Frontal cortex (tissue), 4 donors: ENCODE results near the gene PPP2R3B. TPM values are rescaled to one million over a fixed set of nuclear protein-coding genes. Genes with fewer than 3 reads are reported as not detected.
"Not testable (repeated sequence)": the region's sequence is repeated elsewhere in the genome, so short reads cannot be mapped to it uniquely, and the experiment has no call there.

ENCODE experiments used
- DNase-seq, 2 donors: peaks; one replicate each; pipeline ENCODE4 v3.0.0; 2012; ENCODE audit warnings: low spot score in 2 of 2
- FAIRE-seq: peaks from 2 replicates; lab custom pipeline; 2012; peaks lifted over from hg19 to GRCh38; lab: Jason Lieb, UNC
- total RNA-seq: library from RNA; depleted of rRNA; stranded (reverse); fragments of >200 nt; gene quantifications from one replicate; pipeline ENCODE4 v1.2.3, GENCODE V29; 2014
- donor health status: control.
- donor health status: control.
- donor health status: control.

Gene PPP2R3B
- total RNA-seq, 1 donor from 2014 or later, result 17.1 TPM

- FAIRE-seq, result no peak
Measured at GRCh38 chrX:357035-357692, 29.5 kb downstream of the PPP2R3B start.

GRCh38 chrX:356385-357034, 30.2 kb downstream of the PPP2R3B start:
- no peak for DNase-seq
- FAIRE-seq, result no peak

More at GRCh38 chrX:357035-357692, 29.5 kb downstream of the PPP2R3B start:
- no peak for DNase-seq

GRCh38 chrX:355329-356050, 31.2 kb downstream of the PPP2R3B start:
- FAIRE-seq (no peak), DNase-seq (no peak)

- no peak for DNase-seq
- FAIRE-seq, result no peak
Measured at GRCh38 chrX:353566-354535, 32.9 kb downstream of the PPP2R3B start.

- FAIRE-seq, result no peak
Measured at GRCh38 chrX:352582-353314, 34.0 kb downstream of the PPP2R3B start.

GRCh38 chrX:352181-352580, 34.5 kb downstream of the PPP2R3B start:
- FAIRE-seq (no peak), DNase-seq (no peak)

More at GRCh38 chrX:352582-353314, 34.0 kb downstream of the PPP2R3B start:
- no peak for DNase-seq

- no peak for DNase-seq
- no peak for FAIRE-seq
Measured at GRCh38 chrX:351736-352135, 35.0 kb downstream of the PPP2R3B start.

GRCh38 chrX:351324-351641, 35.4 kb downstream of the PPP2R3B start:
- FAIRE-seq, DNase-seq: not testable (repeated sequence)

GRCh38 chrX:350534-351323, 36.0 kb downstream of the PPP2R3B start:
- no peak for FAIRE-seq
- no peak for DNase-seq

GRCh38 chrX:350148-350533, 36.6 kb downstream of the PPP2R3B start:
- FAIRE-seq (no peak), DNase-seq (no peak)

GRCh38 chrX:349702-350101, 37.0 kb downstream of the PPP2R3B start:
- DNase-seq (no peak), FAIRE-seq (no peak)

GRCh38 chrX:349196-349595, 37.5 kb downstream of the PPP2R3B start:
- DNase-seq, result peak; percentile 58 to 66
- no peak for FAIRE-seq

- no peak for DNase-seq
- FAIRE-seq, result no peak
Measured at GRCh38 chrX:348461-349117, 38.1 kb downstream of the PPP2R3B start.

GRCh38 chrX:347351-348117, 39.2 kb downstream of the PPP2R3B start:
- DNase-seq (no peak), FAIRE-seq (no peak)

- FAIRE-seq (no peak), DNase-seq (no peak)
Measured at GRCh38 chrX:346034-346813, 40.5 kb downstream of the PPP2R3B start.
